ENCODE data around the gene LYVE1.

Gene LYVE1

DNA sequence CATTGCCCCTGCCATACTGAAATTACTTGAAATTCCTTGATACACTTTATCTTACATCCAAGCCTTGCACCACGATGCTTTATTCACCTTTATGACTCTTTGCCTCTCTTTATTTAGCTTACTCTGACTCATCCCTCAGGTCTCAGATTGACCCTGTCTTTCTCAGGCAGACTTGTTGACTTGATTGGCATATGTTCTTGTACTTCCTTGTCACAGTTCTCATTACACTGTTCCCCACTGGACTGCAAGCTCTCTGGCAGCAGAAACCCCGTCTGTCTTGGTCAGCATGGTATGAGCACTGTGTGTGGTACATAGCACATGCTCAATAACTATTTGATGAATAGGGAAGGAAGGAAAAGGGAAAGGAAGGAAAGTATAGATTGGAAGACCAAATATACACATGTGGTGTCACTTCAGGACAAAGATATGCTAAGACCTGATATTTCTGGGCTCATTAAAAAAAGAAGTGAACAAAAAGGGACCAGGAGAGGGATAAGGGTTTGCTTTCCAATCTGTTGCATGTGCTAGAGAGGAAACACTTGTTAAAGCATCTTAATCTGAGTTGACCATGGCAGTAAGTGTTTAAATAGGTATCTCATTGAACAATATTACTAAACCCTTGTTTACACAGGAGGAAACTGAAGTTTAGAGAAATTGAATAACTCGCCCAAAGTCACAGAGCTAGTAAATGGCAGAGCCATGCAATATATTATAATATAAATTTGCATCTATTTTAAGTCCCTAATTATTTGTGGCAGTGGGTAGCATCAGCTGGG lies 7.2 kb downstream of the LYVE1 start:
- DNase-seq (ENCODE audit: low read depth, low spot score): no peak

DNA sequence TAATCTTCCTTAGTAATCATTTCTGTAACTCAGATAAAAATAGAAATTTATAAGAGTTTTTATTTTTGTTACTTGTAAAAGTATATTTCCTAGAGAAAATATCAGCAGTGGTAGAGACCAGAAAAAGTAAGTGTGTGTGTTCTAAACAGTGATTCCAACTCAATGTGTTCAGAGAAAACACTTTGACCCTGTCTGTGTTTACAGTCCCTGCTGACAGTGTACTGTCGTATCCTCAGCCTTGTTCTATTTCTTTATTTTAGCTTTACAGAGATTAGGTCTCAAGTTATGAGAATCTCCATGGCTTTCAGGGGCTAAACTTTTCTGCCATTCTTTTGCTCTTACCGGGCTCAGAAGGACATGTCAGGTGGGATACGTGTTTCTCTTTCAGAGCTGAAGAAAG lies 10.2 kb downstream of the LYVE1 start:
- DNase-seq (ENCODE audit: low read depth, low spot score): no peak

- no peak for DNase-seq (ENCODE audit: low read depth, low spot score)
Observed at GRCh38 chr11:10556590-10556989, 11.9 kb downstream of the LYVE1 start.

DNA sequence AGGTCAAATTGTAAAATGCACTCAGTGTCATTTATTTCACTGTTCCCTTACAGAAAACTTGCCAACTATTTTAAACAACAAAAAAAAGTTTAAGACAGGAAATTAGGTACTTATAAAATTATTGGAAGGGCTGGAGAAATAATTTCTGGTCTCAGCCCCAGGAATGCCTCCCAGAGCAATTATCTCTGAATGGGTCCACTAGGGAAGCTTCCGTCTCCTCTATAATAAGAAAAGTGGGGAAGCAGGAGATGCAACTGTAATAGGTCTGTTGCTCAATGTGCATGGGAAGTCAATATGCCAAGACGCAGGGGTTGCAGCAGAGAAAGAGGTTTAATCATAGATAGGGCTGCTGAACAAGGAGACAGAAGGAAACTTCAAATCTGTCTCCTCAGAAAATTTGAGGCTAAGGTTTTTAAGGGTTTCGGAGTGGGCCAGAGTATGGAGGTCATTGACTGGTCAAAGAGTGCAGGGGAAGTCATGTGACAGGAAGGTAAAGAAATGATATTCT lies 16.6 kb downstream of the LYVE1 start:
- no peak for DNase-seq (ENCODE audit: low read depth, low spot score)

GRCh38 chr11:10551290-10551592 lies 17.2 kb downstream of the LYVE1 start:
- no peak for DNase-seq (ENCODE audit: low read depth, low spot score)

DNA sequence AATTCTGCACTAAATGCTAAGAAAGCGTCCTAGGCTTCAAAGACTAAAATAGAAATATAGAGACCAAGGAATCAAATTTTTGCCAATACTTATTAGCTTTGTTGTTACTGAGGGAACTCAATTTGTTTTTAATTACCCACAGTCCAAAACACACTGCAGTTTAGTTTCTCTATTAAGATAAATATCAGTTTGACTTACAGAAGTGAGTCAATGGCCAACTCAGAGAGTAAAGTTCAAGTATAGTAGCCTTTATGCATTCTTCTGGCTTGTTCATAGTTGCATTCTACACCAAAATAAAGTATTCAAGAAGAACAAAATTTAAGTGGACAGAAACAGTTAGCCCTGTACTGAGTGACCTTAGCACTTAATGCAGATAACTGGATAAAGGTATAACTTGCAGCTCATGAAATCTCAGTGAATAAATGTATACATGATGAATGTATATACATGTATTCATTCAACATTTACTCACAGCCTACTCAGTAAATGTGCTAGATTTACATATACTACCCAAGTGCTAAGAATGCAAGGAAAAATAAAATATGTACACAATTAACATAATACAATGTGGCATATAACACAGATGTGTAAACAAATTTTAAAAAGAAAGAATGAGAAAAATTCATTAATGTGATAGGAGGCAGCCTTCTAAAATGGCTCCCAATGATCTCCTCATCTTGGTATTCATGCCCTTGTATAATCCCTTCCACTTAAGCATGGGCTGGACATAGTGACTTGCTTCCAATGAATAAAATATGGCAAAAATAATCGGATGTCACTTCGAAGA lies 17.8 kb downstream of the LYVE1 start:
- DNase-seq (ENCODE audit: low read depth, low spot score): no peak

DNA sequence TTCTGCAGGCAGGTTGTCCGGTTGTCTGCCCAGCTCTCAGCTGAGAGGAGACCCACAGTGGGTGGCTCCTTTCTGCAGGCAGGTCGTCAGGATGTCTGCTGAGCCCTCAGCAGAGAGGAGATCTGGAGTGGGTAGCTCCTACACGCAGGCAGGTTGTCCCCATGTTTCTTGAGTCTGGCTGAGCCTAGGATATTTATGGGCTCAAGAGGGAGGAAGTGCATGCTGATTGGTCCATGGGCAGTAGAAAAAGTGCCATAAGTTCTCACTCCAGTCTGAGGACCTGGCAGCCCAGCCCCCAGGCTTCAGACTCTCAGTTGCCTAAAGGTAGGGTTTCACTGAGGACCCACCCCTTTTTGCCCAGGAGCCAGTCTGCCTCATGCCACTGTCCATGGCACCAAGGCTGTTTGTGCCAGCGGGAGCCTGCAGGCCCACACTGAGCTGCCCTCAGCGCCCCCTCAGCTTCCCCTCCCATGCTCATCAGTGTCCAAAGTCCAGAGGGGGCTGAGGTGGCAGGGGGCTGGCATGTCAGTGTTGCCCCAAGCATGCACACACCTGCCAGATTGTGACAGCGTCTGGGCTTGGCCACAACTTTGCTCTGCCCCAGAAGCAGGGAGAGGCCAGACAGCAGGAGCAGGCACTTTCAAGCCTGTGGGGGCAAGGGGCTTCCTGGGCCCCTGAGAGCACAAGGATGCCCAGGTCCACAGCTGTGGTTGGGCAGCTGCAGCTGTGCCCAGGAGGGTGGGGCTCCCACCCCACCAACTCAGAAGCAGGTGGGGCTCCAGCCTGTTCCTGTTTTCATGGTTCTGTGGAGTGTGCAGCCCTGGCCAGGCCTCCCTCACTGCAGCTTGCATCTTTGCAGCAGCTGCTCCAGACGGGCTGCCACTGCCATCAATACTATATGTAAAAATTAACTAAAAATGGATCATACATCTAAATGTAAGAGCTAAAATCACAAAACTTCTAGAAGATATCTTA lies 23.7 kb downstream of the LYVE1 start:
- DNase-seq (ENCODE audit: low read depth, low spot score): no peak

GRCh38 chr11:10543782-10544181 lies 24.7 kb downstream of the LYVE1 start:
- DNase-seq (ENCODE audit: low read depth, low spot score): no peak

DNA sequence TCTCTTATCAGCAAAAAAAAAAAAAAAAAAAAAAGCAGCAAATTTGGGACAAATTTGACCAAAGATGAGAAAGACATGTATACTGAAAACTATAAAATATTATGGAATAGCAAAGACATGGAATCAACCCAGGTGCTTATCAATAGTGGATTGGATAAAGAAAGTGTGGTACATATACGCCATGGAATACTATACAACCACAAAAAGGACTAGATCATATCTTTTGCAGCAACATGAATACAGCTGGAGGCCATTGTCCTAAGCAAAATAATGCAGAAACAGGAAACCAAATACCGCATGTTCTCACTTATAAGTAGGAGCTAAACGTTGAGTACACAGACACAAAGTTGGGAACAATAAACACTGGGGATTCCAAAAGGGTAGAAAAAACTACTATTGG lies 25.7 kb downstream of the LYVE1 start:
- no peak for DNase-seq (ENCODE audit: low read depth, low spot score)

- DNase-seq (ENCODE audit: low read depth, low spot score): no peak
Observed at GRCh38 chr11:10541561-10541930, 26.9 kb downstream of the LYVE1 start.

GRCh38 chr11:10540915-10541560 lies 27.4 kb downstream of the LYVE1 start, which contains the start of gene RNF141:
Gene RNF141 (minus strand): TSS chr11:10541187. CDS start chr11:10534158, 7,029 bp downstream.
- peak; percentile 76 for DNase-seq (ENCODE audit: low read depth, low spot score)

DNA sequence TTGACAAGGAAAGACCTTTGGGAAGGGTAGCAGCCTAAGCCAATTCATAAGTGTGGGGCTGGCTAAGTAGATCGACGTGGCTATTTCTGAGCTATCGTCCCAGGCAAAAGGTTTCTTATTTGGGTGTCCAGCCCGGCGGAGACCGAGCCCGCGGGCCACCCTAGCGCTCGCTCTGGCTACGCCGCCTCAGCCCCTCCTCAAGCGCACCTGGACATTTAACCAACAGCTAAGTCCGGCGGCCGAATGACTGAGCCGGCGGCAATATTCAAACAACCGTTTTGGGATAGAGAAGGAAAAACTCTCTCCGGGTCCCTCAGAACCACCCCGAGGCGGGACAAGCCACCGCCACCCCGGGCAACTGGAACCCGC lies 27.9 kb downstream of the LYVE1 start:
- DNase-seq (ENCODE audit: low read depth, low spot score): no peak

DNA sequence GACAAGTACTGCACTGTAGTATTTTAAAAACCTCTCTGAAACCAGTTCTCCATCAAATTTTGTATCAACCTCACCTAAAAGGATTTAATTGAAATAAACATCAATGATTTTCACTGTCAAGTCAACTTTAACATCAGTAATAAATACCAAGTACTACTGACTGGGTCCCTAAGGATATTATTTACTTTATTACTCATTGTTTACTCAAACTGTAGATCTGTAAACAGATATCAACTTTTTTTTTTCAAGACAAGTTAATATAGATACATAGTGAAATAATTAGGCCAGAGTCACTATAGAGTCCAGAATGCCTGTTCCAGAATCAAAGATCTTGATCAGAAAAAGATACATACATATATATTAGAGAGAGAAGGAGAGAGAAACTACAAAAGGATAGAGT lies 29.1 kb downstream of the LYVE1 start:
- DNase-seq (ENCODE audit: low read depth, low spot score): no peak

DNA sequence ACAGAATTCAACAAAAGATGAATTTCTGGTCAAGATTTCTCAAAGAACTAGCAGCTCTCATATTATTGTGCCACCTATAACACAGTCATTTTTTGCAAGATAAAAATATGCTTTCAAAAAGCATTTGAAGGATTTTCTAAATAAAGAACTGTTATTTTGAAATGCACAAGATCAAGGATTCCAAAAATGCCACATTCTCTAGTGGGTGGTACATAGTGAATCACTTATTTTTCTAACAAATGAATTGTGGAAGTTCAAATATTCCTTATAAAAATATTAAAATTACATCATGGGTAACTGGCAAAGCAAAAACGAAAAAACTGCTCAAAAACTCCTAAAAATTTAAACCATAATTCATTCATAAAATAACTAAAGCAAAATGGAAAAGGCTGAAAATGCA lies 29.5 kb downstream of the LYVE1 start:
- DNase-seq (ENCODE audit: low read depth, low spot score): no peak

DNA sequence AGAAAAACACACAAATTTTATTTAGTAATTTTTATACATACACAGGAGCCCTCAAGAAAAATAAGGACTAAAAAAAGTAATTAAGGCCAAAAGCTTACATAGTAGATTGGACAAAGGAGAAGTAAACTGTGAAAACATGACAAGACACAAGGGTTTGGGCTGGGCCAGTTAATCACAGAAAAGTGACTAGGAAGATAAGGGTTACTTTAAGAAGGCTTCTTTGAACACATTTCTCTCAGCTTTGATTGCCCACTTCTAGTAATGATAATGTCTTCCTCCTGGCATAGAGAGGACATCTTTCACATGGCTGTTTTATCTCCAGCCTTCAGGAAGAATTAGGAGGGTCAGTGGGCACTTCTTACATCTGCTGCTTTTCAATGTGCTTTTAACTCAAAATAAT lies 30.9 kb downstream of the LYVE1 start:
- DNase-seq (ENCODE audit: low read depth, low spot score): no peak

DNA sequence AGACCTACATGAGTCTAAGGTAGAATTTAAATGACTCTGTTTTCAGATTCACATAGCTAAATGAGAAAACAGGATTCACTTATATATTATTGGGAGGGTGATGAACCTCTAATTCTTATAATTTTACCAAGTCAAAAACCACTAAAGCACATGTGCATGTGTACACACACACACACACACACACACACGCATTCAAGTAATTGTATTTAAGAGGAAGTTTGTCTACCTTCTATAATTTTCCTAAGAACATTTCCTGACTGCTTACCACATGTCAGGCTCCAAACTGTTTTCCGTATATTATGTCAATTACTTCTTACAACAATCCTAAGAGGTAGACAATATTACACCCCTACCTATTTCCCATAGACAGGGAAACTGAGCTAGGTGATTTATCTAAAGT lies 34.1 kb downstream of the LYVE1 start:
- no peak for DNase-seq (ENCODE audit: low read depth, low spot score)

- DNase-seq (ENCODE audit: low read depth, low spot score): no peak
Observed at GRCh38 chr11:10533323-10533722, 35.1 kb downstream of the LYVE1 start.

GRCh38 chr11:10532526-10532925 lies 35.9 kb downstream of the LYVE1 start:
- DNase-seq (ENCODE audit: low read depth, low spot score): no peak

GRCh38 chr11:10529279-10529678 lies 39.2 kb downstream of the LYVE1 start:
- DNase-seq (ENCODE audit: low read depth, low spot score): no peak

GRCh38 chr11:10528121-10528520 lies 40.3 kb downstream of the LYVE1 start:
- no peak for DNase-seq (ENCODE audit: low read depth, low spot score)

Measured in brain pericyte (primary cell).